22Rv1 (cell line): ENCODE data around the gene ARHGEF18.

Source experiments
- H3K27ac ChIP-seq: fragments of 450-650 bp; 2 replicates; pipeline ENCODE4 v1.5.1; 2017
- ZFX ChIP-seq: fragments of 450-650 bp; IDR thresholded peaks from 2 replicates; pipeline ENCODE4 v1.6.1; 2017; ENCODE audit warnings: antibody characterized with exemption, borderline replicate concordance
- TF ChIP-seq, protein P1 (sequence below): fragments of 450-650 bp; IDR thresholded peaks from 2 replicates; pipeline ENCODE4 v1.5.1; 2017; ENCODE audit warnings: mild to moderate bottlenecking

ARHGEF18 gene

DNA sequence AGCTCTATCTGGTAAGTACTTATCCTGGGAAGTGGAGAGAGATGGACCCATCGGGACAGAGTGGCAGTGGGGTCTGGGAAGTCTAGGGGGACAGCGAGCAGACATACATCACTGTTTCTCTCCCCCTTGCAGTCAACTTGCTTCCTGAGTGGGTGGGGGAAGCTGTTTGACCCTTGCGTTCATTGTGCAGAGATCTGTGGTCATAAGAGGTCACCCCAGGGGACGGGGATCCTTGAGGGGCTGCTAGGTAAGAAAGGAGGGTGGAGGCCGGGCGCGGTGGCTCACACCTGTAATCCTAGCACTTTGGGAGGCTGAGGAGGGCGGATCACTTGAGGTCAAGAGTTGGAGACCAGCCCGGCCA lies 474 bp downstream of the ARHGEF18 start:
- H3K27ac ChIP-seq: no peak overlapping the region
- no peak for TF ChIP-seq ZFX
- TF ChIP-seq, protein P1, sequence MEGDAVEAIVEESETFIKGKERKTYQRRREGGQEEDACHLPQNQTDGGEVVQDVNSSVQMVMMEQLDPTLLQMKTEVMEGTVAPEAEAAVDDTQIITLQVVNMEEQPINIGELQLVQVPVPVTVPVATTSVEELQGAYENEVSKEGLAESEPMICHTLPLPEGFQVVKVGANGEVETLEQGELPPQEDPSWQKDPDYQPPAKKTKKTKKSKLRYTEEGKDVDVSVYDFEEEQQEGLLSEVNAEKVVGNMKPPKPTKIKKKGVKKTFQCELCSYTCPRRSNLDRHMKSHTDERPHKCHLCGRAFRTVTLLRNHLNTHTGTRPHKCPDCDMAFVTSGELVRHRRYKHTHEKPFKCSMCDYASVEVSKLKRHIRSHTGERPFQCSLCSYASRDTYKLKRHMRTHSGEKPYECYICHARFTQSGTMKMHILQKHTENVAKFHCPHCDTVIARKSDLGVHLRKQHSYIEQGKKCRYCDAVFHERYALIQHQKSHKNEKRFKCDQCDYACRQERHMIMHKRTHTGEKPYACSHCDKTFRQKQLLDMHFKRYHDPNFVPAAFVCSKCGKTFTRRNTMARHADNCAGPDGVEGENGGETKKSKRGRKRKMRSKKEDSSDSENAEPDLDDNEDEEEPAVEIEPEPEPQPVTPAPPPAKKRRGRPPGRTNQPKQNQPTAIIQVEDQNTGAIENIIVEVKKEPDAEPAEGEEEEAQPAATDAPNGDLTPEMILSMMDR: no peak

DNA sequence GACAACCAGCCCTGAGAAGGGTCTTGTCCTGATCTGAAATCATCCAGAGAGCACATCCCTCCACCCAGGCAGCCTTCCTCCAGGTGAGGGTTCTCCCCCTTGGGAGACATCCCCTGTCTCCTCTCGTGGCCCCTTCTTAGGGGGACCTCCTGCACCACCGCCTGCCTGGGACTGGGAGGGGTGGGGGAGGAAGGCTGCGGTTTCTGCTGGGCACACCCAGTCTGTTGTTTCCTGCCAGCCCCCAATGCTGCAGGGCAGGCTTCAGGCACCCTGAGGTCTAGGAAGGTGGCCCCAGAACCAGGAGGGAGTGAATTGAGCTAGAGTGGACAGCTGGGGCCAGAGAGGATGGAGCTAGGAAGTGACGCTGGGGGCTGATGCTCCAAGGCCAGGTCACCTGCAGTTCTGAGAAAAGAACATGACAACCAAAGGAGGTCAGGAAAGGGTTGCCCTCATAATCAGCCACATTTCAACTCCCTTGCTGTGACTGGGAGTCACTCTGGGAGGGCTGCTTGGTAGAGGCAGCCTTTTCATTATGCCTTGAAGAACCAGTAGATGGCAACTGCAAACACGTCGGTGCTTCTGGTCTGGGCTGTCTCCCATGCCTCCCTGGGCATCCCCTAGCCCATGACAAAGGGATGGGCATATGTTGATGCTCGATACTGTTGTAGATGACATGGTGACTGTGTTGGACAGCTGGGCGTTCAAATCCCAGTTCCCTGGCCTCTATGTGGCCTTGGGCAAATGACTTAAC lies 1.4 kb downstream of the ARHGEF18 start:
- no peak for TF ChIP-seq ZFX
- TF ChIP-seq, protein P1: no peak
- no peak overlapping the region for H3K27ac ChIP-seq

DNA sequence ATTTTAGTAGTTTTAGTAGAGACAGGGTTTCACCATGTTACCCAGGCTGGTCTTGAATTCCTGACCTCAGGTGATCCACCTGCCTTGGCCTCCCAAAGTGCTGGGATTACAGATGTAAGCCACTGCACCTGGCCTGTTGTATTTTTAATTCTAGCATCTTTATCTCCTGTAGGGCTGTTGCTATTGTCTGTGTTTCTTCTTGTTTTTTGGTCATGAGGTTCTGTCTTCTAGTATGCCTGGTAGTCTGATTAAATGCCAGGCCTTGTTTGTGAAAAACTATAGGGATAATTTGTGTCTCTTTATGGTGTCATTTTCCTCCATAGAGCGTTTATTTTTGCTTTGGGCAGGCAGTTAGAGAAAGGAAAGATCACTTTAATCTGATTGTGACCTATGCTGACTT lies 3.1 kb downstream of the ARHGEF18 start:
- TF ChIP-seq ZFX: no peak
- TF ChIP-seq, protein P1: no peak
- H3K27ac ChIP-seq: no peak overlapping the region

DNA sequence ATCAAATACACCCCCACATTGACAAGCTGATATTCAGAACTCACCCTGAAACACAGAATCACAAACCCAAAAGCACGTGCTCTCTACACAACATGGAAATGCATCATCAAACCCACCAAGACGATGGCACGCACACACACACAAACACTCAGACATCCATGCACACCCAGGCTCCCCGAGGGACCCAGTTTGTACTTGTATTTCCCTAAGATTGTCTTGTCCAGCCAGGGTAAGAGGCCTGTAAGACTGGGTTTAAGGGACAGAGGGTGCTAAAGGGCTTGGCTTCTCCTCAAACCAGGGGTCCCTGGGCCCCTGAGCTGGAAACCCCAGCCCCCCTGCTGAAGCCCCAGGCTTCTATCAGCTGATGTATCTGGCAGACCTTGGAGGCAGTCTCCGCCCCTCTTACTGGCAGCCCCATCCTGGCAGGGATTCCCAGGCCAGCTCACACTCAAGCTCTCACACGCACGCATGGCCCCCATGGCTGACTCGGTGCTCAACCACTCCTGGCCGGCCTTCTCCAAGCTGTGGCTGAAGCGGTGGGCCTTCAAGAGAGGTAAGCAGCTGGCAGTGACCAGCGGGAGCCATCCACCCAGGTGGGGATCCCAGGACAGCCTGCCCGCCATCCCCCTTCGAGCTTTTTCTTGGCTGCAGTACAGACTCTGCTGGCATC lies 6.5 kb downstream of the ARHGEF18 start:
- no peak for TF ChIP-seq ZFX
- TF ChIP-seq, protein P1: no peak
- H3K27ac ChIP-seq: no peak overlapping the region

DNA sequence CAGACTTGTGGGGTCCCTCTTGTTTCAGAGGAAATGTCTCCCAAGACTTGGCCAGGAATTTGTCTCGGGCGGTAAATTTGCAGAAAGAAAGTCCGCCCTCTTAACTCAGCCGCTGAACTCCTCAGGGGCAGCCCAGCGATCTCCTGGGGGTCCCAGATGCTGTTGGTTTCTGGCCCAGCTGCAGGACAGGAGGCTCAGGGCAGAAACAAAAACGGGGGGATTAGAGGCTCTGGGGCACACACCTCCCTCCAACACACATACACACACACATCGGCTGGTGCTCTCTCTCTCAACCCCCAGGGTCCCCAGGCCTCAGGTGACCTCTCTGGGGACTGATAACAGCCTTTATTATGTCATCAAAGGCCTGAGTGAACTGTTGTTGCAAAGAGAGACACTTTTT lies 7.1 kb downstream of the ARHGEF18 start:
- no peak for TF ChIP-seq ZFX
- TF ChIP-seq, protein P1: no peak
- no peak overlapping the region for H3K27ac ChIP-seq

DNA sequence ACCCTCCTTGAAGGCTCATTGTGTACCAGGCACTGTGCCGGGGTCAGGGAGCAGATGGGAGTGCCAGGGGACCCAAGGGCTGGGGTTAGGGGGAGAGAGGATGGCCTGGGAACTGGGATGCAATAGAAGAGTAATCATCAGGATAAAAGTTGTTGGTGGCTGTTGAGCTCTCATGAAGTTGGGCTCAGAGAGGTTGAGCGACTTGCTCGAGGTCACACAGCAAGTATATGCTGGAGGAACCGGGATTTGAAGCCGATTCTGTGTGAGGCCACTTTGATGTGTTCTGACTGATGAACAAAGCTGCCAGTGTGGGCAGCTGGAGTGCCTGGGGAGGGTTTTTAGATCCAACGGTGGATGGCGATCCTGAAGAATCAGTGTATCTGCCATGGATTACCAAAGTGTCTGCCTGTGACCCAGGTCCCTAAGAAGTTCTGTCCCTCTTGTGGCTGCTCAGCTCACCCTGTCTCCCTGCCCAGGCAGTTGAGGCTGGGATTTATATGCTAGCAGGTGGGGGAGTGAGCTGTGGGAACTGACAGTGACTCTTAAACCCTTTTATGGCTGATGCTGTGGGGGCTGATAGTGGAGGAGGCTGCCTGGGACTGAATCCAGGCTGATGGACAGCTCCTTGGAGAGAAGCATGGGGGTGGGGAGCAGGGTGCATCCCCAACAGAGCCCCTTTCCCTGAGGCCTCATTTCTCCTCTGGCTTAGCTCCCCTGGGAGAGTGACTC lies 8.3 kb downstream of the ARHGEF18 start:
- TF ChIP-seq, protein P1: no peak
- TF ChIP-seq ZFX: no peak
- H3K27ac ChIP-seq: no peak overlapping the region
